HepG2 (cell line): Measurements from ENCODE around the gene MYH16. TPM values are rescaled to one million over a fixed set of nuclear protein-coding genes. Genes with fewer than 3 reads are reported as not detected.

Experiments
- AKAP8 ChIP-seq: sonication (generic); formaldehyde crosslinking; IDR thresholded peaks from 2 replicates; pipeline ENCODE4 v1.5.1; 2020; ENCODE audit warnings: mild to moderate bottlenecking, missing genetic modification reagents
- CEBPG ChIP-seq: IDR thresholded peaks from 2 replicates; pipeline ENCODE4 v1.6.1; 2016
- CENPT ChIP-seq: sonication (generic); formaldehyde crosslinking; IDR thresholded peaks from 2 replicates; pipeline ENCODE4 v1.8.0; 2022; ENCODE audit warnings: low read depth, mild to moderate bottlenecking, moderate library complexity, missing genetic modification reagents
- DNMT3B ChIP-seq: conservative IDR thresholded peaks from 2 replicates; pipeline ENCODE4 v1.6.1; 2016; ENCODE audit warnings: missing biosample characterization, control low read depth
- FOSL2 ChIP-seq: sonication (generic); formaldehyde crosslinking; IDR thresholded peaks from 2 replicates; pipeline ENCODE4 v1.4.0; 2020; ENCODE audit warnings: missing genetic modification reagents
- MYC ChIP-seq: sonication (generic); formaldehyde crosslinking; IDR thresholded peaks from 2 replicates; pipeline ENCODE4 v1.9.0; 2021; ENCODE audit warnings: missing genetic modification reagents, borderline replicate concordance
- NBN ChIP-seq: fragments of 450-650 bp; conservative IDR thresholded peaks from 2 replicates; pipeline ENCODE4 v1.6.1; 2017
- NR2F6 ChIP-seq, 2 experiments: IDR thresholded peaks; 2 replicates each; pipeline ENCODE4 v1.6.1; 2016; ENCODE audit warnings: antibody characterized with exemption in 1 of 2, mild to moderate bottlenecking in 1 of 2
- PHF21A ChIP-seq: sonication (generic); formaldehyde crosslinking; IDR thresholded peaks from 2 replicates; pipeline ENCODE4 v1.5.0; 2020; ENCODE audit warnings: mild to moderate bottlenecking, missing genetic modification reagents
- SALL2 ChIP-seq: sonication (generic); formaldehyde crosslinking; IDR thresholded peaks from 2 replicates; pipeline ENCODE4 v1.8.1; 2023; ENCODE audit warnings: mild to moderate bottlenecking, missing genetic modification reagents, inconsistent platforms
- SOX13 ChIP-seq, 3 experiments: fragments of 450-650 bp in 1 of 3; sonication (generic) in 1 of 3; formaldehyde crosslinking in 1 of 3; IDR thresholded peaks in 2 of 3; conservative IDR thresholded peaks in 1 of 3; 2 replicates each; pipeline versions ENCODE4 v1.5.0 to v1.6.1; 2016 to 2020; ENCODE audit warnings: antibody characterized with exemption in 1 of 3, mild to moderate bottlenecking in 1 of 3, missing compliant biosample characterization in 1 of 3, missing genetic modification reagents in 1 of 3, moderate library complexity in 1 of 3
- SOX5 ChIP-seq: IDR thresholded peaks from 2 replicates; pipeline ENCODE4 v1.6.1; 2016; ENCODE audit warnings: borderline replicate concordance
- ZNF317 ChIP-seq: sonication (generic); formaldehyde crosslinking; IDR thresholded peaks from 2 replicates; pipeline ENCODE4 v1.5.0; 2020; ENCODE audit warnings: mild to moderate bottlenecking, missing genetic modification reagents
- polyA plus RNA-seq, 8 experiments: library from polyadenylated mRNA; depleted of rRNA in 3 of 8; stranded (reverse) in 7 of 8; unstranded in 1 of 8; fragments of >200 nt; fragmentation: Illumina TruSeq in 4 of 8; extraction: Trizol in 4 of 8; gene quantifications; 2 replicates each; pipeline versions ENCODE4 v1.2.1 to v1.2.3, GENCODE V29; 2011 to 2016; ENCODE audit warnings: low read depth in 4 of 8, missing spikeins in 1 of 8, mixed read lengths in 1 of 8; ENCODE audit not compliant: insufficient read depth in 1 of 8
- total RNA-seq, 5 experiments: library from RNA; depleted of rRNA; stranded (reverse); fragments of >200 nt; fragmentation: Illumina TruSeq; extraction: Trizol; gene quantifications; 2 replicates each; pipeline ENCODE4 v1.2.3, GENCODE V29; 2016; ENCODE audit warnings: low read depth in 1 of 5
- TF ChIP-seq, protein P1 (sequence below): IDR thresholded peaks from 2 replicates; pipeline ENCODE4 v1.4.0; 2020; ENCODE audit warnings: mild to moderate bottlenecking, missing genetic modification reagents
- TF ChIP-seq, protein P2 (sequence below): sonication (generic); formaldehyde crosslinking; IDR thresholded peaks from 2 replicates; pipeline ENCODE4 v1.4.0; 2020; ENCODE audit warnings: missing genetic modification reagents
- TF ChIP-seq, protein P3 (sequence below): sonication (generic); formaldehyde crosslinking; IDR thresholded peaks from 2 replicates; pipeline ENCODE4 v1.9.0; 2021; ENCODE audit warnings: missing genetic modification reagents, borderline replicate concordance

The MYH16 gene
- total and polyA plus RNA-seq, 2 of the 13 experiments (the other 11 are each of a cell fraction or from before 2014, with no cell fraction given) = 0.05 to 0.15 TPM

DNA sequence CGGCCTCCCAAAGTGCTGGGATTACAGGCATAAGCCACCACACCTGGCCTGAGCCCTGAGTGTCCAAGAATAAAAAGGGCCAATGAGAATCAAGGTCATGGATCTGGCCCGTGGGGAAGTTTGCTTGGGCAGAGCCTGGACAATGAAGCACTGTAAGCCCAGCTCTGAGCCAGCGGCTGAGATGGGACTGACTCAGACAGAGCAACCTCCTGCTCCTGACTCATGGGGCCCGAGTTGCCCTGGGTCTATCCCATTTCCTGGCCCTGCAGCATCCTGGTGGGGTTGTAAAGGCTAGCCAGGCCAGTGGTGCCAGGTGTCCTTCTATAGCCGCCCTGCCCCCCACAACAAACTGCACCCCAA lies 5.2 kb upstream of the MYH16 start (continued):
- TF ChIP-seq, protein P1, sequence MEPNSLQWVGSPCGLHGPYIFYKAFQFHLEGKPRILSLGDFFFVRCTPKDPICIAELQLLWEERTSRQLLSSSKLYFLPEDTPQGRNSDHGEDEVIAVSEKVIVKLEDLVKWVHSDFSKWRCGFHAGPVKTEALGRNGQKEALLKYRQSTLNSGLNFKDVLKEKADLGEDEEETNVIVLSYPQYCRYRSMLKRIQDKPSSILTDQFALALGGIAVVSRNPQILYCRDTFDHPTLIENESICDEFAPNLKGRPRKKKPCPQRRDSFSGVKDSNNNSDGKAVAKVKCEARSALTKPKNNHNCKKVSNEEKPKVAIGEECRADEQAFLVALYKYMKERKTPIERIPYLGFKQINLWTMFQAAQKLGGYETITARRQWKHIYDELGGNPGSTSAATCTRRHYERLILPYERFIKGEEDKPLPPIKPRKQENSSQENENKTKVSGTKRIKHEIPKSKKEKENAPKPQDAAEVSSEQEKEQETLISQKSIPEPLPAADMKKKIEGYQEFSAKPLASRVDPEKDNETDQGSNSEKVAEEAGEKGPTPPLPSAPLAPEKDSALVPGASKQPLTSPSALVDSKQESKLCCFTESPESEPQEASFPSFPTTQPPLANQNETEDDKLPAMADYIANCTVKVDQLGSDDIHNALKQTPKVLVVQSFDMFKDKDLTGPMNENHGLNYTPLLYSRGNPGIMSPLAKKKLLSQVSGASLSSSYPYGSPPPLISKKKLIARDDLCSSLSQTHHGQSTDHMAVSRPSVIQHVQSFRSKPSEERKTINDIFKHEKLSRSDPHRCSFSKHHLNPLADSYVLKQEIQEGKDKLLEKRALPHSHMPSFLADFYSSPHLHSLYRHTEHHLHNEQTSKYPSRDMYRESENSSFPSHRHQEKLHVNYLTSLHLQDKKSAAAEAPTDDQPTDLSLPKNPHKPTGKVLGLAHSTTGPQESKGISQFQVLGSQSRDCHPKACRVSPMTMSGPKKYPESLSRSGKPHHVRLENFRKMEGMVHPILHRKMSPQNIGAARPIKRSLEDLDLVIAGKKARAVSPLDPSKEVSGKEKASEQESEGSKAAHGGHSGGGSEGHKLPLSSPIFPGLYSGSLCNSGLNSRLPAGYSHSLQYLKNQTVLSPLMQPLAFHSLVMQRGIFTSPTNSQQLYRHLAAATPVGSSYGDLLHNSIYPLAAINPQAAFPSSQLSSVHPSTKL (CRISPR knock-in tag) = peak; percentile 35; the same call in 1 of the 2 replicates
- TF ChIP-seq SOX13 (IDR thresholded peaks at IDR 0.05) (no peak), SOX13 (CRISPR knock-in tag; conservative IDR thresholded peaks at IDR 0.05 in 1 of 2, IDR thresholded peaks at IDR 0.05 in 1 of 2) (peak in 1 of 2 experiments; percentile 21; a peak in 1 of 4 replicates), PHF21A (CRISPR knock-in tag) (peak; percentile 64), ZNF317 (CRISPR knock-in tag) (no peak), SALL2 (CRISPR knock-in tag) (peak; percentile 33; the same call in 1 of the 2 replicates), DNMT3B (CRISPR knock-in tag) (no peak), AKAP8 (CRISPR knock-in tag) (no peak), CENPT (CRISPR knock-in tag) (no peak), SOX5 (CRISPR knock-in tag) (peak; percentile 9; the same call in 1 of the 2 replicates), MYC (CRISPR knock-in tag) (no peak), FOSL2 (CRISPR knock-in tag) (peak; percentile 91), NR2F6 (IDR thresholded peaks at IDR 0.05) (no peak), NR2F6 (CRISPR knock-in tag; IDR thresholded peaks at IDR 0.05) (0 out of 2 replicates have a peak, but pooled peaks have one; percentile 44), NBN (no peak), CEBPG (CRISPR knock-in tag) (peak; percentile 5; the same call in 1 of the 2 replicates)
- TF ChIP-seq, protein P2, sequence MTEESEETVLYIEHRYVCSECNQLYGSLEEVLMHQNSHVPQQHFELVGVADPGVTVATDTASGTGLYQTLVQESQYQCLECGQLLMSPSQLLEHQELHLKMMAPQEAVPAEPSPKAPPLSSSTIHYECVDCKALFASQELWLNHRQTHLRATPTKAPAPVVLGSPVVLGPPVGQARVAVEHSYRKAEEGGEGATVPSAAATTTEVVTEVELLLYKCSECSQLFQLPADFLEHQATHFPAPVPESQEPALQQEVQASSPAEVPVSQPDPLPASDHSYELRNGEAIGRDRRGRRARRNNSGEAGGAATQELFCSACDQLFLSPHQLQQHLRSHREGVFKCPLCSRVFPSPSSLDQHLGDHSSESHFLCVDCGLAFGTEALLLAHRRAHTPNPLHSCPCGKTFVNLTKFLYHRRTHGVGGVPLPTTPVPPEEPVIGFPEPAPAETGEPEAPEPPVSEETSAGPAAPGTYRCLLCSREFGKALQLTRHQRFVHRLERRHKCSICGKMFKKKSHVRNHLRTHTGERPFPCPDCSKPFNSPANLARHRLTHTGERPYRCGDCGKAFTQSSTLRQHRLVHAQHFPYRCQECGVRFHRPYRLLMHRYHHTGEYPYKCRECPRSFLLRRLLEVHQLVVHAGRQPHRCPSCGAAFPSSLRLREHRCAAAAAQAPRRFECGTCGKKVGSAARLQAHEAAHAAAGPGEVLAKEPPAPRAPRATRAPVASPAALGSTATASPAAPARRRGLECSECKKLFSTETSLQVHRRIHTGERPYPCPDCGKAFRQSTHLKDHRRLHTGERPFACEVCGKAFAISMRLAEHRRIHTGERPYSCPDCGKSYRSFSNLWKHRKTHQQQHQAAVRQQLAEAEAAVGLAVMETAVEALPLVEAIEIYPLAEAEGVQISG (CRISPR knock-in tag) = 0 out of 2 replicates have a peak, but pooled peaks have one; percentile 11
- TF ChIP-seq, protein P3, sequence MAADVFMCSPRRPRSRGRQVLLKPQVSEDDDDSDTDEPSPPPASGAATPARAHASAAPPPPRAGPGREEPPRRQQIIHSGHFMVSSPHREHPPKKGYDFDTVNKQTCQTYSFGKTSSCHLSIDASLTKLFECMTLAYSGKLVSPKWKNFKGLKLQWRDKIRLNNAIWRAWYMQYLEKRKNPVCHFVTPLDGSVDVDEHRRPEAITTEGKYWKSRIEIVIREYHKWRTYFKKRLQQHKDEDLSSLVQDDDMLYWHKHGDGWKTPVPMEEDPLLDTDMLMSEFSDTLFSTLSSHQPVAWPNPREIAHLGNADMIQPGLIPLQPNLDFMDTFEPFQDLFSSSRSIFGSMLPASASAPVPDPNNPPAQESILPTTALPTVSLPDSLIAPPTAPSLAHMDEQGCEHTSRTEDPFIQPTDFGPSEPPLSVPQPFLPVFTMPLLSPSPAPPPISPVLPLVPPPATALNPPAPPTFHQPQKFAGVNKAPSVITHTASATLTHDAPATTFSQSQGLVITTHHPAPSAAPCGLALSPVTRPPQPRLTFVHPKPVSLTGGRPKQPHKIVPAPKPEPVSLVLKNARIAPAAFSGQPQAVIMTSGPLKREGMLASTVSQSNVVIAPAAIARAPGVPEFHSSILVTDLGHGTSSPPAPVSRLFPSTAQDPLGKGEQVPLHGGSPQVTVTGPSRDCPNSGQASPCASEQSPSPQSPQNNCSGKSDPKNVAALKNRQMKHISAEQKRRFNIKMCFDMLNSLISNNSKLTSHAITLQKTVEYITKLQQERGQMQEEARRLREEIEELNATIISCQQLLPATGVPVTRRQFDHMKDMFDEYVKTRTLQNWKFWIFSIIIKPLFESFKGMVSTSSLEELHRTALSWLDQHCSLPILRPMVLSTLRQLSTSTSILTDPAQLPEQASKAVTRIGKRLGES (CRISPR knock-in tag) = no peak
